Panc1 (cell line): ENCODE results near the gene NBPF20.
"Not testable (repeated sequence)": the region's sequence is repeated elsewhere in the genome, so short reads cannot be mapped to it uniquely, and the experiment has no call there.

ENCODE experiments used
- CTCF ChIP-seq: fragments of 450-650 bp; IDR thresholded peaks from 2 replicates; pipeline ENCODE4 v1.5.1; 2017; ENCODE audit warnings: mild to moderate bottlenecking
- POLR2AphosphoS5 ChIP-seq: IDR thresholded peaks from 2 replicates; pipeline ENCODE4 v1.6.1; 2012; ENCODE audit warnings: mild to moderate bottlenecking, low read depth, low read length, moderate library complexity
- REST ChIP-seq, 2 experiments: IDR thresholded peaks; 2 replicates each; pipeline ENCODE4 v1.6.1; 2011 to 2012; ENCODE audit warnings: low read depth in 2 of 2, control low read depth in 1 of 2, low read length in 1 of 2, mild to moderate bottlenecking in 1 of 2, moderate library complexity in 1 of 2; ENCODE audit not compliant: insufficient read depth in 1 of 2
- SIN3A ChIP-seq: IDR thresholded peaks from 2 replicates; pipeline ENCODE4 v1.6.1; 2012; ENCODE audit warnings: low read depth, mild to moderate bottlenecking, low read length, moderate library complexity, borderline replicate concordance; ENCODE audit not compliant: insufficient read depth

- not testable (repeated sequence) for TF ChIP-seq CTCF; POLR2AphosphoS5; REST (IDR thresholded peaks at IDR 0.05; ENCODE audit: insufficient read depth in 1 of 2, low read depth in 2 of 2, low read length in 1 of 2); SIN3A
Measured at GRCh38 chr1:145459591-145459990, 34.2 kb upstream of the NBPF20 start.
